GM21737 (cell line): ENCODE results near the gene PALMD.

Experiments used
- ATAC-seq: cut with Tn5 transposase; IDR thresholded peaks from one replicate; pipeline ENCODE4 v1.9.1; 2021; ENCODE audit warnings: mild to moderate bottlenecking, moderate library complexity; ENCODE audit not compliant: unreplicated experiment

PALMD gene

DNA sequence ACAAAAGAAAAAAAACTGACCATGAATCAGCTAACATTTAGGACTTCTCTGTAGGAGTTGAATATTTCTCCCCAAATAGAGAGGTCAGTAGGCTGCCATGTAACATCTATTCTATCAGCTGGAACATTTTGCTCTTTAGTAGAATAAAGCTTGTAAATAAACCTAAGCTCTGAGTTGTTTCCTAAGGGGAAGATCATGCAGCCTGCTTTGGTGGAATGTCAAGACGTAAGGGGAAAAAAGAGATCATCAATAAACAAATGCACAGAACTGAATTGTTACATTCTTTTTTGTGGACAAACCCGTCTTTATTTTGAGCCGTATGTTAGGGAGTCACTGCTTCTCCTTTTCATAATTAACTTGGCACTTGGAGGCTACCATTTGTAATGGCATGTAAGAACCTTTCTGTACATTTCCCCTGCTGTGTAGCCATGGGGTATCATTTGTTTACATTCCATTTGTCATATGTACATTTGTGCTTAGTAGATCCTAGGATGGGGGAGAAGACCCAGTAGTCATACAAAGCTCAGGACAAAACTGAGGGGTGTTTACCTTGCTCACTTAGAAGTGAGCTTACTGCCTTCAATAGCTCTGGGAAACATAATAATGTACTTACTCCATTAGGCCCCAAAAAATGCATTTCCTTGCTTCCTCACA lies 10.8 kb upstream of the PALMD start:
- ATAC-seq = no peak

DNA sequence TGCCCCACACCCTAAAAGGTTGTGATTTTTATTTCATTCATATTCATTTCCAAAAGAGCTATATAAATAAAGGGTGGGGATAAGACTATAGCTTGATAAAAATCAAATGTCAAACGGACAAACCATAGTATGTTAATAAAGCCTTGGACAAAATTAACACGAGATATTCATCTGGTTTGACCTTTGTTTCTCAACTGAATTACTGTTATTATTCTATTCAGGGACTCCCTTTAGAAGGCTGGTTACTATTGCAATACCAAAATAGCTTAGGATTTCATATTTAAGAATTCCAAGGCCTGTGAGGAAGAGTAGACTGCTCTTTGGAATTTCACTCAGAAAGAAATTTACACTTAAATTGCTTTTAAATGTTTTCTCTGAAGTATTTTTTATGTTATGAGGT lies 10.2 kb upstream of the PALMD start:
- ATAC-seq = no peak

DNA sequence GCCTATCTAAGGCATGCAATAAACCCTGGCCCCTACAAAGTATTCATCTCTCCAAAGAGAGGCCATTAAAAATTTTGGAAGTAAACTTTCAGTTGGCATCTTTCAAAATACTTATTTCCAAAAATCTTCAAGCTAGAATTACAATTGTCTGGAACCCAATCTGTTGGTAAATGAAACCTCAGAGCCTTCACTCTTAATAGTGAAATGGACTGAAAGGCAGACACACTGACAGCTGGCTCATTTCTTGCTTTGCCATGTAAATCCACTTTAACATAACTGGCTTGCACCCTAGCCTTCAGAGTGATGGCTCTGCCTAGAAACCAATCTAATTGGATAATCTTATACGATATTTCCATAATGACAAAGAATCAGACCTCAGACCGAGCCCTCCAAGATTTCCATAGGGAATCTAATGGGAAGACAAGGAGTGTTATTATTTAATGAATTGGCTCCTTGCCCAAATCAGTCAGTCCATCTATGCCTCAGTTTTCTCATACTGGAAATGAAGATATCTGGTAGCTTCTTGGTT lies 9.2 kb upstream of the PALMD start:
- ATAC-seq = no peak

DNA sequence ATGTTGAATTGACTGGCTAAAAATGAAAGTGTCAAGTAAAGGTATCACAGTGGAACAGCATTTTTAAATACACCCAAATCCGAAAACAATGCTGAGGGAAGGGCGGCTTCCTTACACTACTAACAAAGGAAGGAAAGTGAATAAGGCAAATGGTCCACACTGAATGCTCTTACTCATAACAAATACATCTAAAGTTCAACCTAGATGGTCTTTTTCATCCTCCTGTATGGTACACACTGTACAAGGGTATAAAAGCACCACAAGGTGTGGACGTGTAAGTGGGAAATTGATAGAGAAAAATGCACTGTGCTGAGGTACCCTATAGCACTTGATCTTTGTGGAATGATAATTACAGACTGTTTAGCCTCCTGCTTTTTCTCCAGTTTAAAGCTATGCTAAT lies 7.1 kb upstream of the PALMD start:
- no peak for ATAC-seq

DNA sequence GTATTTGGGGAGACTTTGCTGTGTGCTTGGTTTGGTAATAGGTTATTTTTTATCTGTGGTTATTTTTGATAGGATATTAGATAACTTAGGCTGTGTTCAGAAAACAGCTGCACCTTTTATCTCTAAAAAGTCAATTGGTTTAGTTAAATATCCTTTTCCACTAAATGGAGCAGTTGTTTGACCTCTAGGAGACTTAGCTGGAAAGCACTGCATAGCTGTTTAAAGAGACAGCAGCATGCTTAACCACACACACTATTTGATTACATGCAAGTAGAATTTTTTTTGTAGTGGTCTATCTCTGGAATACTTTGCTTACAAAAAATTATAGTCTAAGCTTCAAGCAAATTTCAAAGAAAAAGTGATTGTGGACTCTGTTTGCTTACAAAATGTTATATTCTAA lies 6.5 kb upstream of the PALMD start:
- no peak for ATAC-seq

DNA sequence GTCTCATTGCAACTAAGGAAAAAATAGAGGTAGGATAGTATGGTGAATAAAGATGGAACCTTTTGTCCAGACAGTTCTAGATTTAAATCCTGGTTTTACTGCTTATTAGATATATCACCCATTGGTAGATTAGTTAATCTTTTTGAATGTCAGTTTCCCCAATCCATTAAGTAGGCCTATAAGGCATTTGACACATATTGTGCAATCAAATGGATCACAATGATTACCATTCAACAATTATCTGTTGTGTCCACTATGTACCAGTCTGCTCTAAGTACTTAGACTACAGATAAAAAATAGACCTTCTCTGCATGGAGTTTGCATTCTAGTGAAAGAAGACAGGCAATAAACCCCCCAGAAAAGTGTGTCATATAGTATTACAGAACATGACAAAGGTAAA lies 6.0 kb upstream of the PALMD start:
- no peak for ATAC-seq

DNA sequence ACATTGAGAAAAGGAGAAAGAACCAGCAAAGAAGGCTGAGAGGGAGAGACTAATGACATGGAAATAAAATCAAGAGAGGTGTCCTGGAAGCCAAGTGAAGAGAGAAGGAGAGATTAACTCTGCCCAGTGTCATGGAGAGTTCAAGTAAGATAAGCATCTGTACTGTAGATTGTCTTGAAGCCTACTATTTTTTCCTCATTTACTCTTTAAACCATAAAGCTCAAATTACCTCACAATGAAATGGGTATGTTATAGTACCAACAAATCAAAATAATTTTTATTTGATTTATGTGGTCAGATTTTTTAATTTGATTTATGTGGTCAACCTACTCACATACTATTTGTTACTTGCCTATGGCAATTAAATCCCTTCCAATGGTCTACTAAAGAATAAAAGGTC lies 5.2 kb upstream of the PALMD start:
- ATAC-seq = no peak

DNA sequence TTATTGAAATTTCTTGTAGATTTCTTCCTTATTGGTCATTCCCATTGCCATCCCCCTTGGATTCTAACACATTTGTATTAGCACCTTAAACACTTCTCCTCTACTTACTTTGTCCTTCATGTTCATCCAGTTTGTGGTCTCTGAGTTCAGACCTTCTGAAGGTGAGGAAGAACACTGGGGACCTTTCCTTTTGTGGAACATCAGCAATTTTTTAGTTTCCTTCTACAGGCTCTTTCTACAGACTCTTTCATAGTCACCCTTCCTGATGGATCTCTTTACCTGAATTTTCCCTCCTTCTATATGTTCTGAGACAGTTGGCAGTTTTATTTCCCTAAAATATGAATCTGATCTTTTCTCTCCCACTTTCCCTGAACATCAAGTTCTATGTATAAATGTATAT lies 4.4 kb upstream of the PALMD start:
- ATAC-seq = no peak

DNA sequence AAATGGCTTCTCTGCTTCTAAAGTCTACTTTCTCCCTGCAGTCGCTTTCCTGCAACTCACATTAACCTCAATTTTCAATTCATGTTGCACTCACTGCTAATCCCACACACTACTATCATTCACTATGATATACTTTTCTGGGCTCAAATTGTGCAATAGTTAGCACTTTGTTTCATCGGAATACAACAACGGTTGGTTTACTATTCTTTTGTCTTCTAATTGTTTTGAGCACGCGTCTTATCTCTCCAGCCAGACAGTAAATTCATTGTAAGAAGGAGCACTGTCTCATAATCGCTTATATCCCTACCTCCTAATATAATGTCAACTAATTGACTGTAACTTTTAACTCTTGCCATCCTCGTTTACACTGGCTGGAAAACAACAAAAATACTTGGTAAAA lies 3.9 kb upstream of the PALMD start:
- no peak for ATAC-seq

DNA sequence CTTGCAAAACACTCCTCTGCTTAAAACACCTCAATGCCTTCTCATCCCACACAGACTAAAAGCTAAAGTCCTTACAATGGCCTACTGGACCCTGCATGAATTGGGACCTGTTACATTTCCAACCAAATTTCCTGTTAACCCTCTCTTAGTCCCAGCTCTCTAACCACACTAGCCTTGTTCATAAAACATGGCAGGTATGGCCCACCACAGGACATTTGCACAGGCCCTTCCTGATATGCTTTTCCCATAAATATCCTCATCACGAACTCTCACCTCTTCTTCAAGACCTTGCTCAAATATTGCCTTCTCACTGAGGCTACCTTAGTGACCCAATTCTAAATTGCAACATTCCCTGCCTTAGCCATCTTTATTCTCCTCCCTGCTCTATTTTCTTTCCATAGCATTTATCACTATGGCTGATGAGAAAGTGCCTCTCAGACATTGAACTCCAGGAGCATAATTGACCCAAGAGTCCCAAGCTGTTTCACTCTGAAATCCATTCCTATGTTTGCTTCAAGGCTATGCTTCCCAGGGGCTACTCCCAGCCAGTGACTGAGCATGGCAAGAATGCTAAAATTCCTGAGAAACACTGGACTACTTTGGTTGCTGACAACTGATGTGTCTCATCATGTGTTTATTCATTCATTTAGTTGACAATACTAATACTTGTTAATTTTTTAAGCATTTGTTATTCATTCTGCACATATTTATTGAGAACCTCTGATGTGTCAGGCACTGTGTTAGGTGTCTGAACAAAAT lies 2.7 kb upstream of the PALMD start:
- ATAC-seq = no peak

DNA sequence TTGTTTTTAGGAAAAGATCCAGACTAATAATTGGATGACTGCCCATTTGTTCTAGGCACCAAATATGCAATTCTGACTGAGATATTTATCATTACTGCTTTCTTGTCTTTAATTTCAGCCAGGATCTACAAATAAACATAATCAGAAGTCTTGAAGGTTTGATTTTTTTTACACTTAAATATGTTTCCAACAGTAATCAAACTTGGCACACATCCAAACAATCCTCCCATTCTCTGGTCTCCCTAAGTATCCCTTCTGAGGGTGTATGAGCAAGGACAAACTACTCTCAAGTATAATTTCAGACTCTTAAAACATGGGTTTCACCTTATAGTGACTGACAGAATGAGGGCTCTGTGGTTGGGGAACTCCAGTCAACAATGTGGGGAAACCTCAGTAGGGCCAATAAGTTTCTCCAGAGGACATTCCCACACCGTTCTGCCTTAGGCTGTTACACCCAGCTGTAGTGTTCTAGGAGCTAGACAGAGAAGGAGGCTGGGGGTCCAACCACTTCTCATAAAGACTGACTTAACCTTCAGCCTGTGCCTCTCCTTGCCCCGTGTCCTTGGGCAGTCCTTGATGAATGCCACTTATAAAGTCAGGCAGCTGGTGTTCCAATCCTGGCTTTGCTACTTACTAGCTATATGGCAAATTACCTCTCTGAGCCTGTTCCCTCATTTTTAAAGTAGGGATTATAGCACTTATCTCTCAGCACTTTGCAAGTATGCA lies 1.5 kb upstream of the PALMD start:
- ATAC-seq = no peak

DNA sequence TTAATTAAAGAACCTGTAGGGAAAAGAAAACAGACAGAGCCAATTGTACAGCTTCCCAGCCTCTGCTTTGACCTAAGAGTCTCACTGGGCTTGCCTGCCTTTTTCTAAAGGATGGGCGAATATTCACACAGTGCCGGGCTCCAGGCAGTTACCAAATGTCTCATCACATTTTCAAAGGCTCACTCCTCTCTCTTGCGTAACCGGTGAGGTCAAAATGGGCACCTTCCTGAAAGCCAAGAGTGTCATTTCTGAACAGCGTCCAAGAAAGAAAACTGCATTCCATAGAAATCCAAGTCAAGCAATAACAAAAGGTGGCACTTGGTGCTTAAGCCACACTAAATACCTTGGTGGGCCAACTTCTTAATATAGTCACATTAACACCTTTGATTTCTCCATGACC lies 710 bp upstream of the PALMD start:
- ATAC-seq = no peak

DNA sequence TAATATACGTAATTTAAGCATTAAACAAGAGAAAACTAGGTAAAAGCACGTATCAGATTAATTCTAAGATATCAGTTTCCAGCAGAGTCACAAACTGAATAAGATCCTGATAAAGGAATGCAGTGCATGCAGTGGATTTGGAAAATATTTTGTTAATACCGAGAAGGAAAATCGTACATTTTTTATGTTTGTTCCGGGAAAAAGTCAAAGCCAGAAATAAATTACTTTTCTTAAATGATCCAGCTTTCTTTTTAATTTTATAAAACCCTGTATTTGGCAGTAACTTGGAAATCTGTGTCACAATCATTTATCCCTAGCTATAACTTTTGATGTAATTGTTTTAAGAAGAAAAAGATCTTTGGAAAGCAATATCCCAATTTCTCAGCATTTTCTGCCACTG lies 955 bp downstream of the PALMD start:
- ATAC-seq = no peak

DNA sequence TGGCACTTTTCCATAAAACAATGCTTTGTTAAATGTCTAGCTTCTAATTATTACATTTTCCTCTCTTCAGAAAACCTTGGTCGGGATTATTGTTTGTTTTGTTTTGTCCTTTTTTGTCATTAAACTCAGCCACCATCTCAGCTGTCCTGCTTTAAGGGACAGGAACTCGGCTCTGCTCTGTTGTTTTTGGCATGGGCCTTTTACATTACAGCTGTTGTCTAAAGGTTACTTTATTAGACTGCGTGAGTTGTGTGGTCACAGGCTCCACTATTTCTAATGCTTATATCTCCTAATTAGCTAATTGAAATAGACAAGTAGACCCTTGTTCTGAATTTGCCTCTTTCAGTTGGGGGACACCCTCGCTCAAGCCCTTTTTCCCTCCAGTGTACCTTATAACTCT lies 1.6 kb downstream of the PALMD start:
- ATAC-seq = no peak

DNA sequence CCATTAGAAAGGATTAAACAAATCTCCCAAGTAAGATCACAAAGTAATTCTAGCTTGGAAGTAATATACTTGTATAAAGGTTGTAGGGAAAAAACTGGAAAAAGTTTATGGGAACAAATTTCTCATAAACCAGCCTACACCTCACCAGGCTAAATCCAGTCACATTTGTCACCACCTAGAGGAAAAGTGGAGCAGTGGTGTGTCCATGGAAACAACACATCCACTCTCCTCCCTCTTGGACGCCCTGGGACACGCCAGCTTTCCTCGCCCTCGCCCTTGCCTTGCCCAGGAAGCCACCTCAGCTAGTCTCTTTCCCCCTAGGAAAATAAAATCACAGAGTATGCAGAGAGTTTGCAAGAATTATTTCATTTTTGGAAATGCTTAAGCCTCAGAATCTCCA lies 2.2 kb downstream of the PALMD start:
- ATAC-seq = no peak

DNA sequence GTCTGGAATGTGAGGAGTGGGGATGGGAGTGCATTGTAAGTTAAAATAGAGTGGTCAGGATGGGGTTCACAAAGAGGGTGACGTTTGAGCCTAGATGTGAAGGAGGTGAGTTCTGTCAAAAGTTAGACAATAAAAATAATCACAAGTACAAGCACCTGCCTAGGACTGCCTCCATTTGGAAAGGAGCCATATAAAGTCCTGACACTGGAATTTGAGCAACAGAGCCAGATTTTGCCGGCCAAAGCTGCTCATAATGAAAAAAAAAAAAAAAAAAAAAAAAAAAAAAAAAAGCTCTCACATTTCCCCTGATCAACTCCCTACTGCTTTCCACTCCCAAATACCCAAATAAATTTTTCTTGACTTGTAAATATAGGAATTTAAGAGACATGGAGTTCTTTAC lies 4.1 kb downstream of the PALMD start:
- no peak for ATAC-seq

DNA sequence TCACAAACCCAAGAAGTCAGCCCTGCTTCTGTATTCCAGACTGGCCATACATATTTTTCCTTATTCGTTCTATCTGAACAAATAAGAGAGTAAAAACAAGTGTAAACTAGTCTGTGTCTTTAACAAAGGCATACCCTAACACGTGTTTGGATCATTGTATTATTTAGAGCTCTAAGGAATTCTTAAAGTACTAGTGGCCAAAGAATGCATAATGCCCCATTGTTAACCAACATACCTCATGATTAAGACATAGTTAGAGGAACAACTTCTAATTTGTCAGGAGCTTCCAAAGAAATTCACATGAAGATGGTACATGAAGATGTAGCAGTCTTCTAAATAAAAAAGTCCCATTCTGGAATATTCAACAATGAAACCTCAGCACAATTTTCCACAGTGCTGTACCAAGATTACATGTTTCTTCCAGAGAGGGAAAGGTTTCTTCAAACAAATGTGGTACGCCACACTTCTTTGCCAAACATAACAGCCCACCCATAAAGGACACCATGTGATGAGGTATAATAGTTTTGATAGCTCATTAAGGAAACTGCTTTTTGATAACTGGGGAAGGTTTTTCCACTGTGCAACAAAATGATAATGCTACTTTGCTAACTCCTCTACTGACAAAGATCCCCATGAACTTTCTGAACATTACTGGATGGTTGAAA lies 5.0 kb downstream of the PALMD start:
- no peak for ATAC-seq

DNA sequence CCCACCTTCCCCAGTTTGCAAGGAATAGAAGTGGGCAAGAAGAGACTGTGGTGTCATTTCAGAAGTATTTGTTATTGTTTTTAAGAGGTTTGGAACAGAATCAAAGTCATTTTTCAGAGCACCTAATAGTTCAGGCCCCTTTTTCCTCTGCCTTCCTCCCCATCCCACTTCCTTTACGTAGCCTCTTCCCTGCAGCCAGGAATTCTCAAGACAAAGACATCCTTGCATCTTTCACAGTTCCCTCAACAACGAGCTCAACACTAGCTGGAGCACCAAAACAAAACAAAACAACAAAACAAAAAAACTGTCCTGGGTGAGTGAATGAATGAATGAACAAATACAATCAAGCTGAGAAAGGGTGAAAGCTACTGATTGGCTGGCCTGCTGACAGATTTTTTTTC lies 7.0 kb downstream of the PALMD start:
- no peak for ATAC-seq

DNA sequence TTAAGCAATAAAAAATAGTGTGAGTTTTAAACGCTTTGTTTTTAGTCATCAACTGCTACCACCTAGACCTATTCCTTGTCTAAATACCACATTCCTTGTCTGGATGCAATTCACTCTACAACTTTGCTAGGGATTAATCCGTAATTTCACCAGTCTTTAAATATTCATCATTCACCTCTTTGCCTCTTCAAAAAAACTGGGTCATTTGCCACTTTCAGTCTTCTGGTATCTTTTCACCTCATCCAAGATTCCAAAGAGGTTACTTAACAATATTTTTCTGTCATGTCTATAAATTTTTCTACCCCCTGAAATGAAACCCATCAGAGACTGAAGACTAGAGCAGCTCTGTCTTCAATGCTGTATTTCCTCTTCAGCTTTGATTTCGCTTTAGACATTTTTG lies 9.5 kb downstream of the PALMD start:
- no peak for ATAC-seq

DNA sequence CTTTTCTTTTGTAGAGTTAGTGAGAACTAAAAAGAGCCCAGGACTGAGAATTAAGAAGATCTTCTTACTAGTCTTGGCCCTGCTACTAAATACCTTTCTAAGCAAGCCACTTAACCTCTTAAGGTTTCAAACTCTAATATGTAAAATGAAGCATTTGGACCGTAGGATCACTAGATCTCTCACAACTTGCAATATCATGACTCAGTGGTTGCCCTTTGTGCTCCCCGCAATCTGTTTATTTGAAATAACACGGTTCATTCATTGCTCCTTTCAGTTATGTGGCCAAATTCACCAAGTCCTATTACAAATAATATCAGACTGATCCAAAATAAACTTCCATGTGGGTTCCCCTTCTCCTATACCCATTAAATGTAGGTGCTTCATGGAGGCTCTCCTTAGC lies 10.8 kb downstream of the PALMD start:
- no peak for ATAC-seq

DNA sequence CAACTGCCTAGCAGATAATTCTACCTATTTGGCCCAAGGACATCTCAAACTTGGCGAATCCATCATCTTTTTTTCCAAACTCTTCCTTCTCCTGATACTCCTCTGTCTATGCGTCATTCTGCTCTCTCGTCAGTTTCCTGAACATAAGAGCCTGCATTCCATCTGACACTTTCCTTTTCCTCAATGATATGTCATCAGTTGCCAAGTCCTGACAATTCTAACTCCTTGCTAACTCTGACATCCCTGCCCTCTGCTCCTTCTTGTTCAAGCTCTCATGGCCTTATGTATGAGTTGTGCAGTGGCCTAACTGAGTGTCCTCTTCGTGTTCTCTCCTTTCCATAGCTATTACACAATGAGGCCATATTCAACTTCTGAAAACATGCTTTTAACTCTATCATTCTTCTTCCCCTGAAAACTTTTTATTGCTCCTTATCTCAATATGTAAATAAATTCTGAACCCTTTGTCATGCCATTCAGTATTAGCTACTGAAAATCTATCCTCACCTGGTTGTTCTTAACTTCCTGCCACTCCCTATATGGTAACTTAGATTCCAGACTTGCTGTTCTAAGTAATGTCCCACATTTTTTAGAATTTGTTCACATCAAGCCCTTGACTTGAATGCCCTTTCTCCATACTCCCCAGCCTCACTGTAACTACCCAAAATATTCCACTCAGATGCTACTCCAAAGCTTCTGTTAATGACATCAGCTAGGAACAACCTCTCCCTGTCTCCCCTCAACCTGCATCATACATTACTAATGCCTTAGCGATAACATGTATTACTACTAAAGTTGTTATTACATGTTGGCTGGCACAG lies 11.5 kb downstream of the PALMD start:
- no peak for ATAC-seq
